Measurements from ENCODE around the gene SORBS2. TPM values are rescaled to one million over a fixed set of nuclear protein-coding genes. Genes with fewer than 3 reads are reported as not detected.
"Not testable (repeated sequence)": the region's sequence is repeated elsewhere in the genome, so short reads cannot be mapped to it uniquely, and the experiment has no call there.

The SORBS2 gene, protein sequence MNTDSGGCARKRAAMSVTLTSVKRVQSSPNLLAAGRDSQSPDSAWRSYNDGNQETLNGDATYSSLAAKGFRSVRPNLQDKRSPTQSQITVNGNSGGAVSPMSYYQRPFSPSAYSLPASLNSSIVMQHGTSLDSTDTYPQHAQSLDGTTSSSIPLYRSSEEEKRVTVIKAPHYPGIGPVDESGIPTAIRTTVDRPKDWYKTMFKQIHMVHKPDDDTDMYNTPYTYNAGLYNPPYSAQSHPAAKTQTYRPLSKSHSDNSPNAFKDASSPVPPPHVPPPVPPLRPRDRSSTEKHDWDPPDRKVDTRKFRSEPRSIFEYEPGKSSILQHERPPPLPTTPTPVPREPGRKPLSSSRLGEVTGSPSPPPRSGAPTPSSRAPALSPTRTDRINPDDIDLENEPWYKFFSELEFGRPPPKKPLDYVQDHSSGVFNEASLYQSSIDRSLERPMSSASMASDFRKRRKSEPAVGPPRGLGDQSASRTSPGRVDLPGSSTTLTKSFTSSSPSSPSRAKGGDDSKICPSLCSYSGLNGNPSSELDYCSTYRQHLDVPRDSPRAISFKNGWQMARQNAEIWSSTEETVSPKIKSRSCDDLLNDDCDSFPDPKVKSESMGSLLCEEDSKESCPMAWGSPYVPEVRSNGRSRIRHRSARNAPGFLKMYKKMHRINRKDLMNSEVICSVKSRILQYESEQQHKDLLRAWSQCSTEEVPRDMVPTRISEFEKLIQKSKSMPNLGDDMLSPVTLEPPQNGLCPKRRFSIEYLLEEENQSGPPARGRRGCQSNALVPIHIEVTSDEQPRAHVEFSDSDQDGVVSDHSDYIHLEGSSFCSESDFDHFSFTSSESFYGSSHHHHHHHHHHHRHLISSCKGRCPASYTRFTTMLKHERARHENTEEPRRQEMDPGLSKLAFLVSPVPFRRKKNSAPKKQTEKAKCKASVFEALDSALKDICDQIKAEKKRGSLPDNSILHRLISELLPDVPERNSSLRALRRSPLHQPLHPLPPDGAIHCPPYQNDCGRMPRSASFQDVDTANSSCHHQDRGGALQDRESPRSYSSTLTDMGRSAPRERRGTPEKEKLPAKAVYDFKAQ (N-terminal part only)
- total RNA-seq (10 to 100 TPM; 17.4 to 80.0 (median 32.7) TPM), polyA plus RNA-seq (100 to 1,000 TPM in 1 of 2 donors, 10 to 100 TPM in 1; 24.2 to 204 TPM)
- long read RNA-seq, donor 1, full-length matches to known transcripts: 11 of 58 reads
- long read RNA-seq, donor 1, partial matches to known transcripts: 14 of 58 reads
- long read RNA-seq, donor 1, other reads (novel, unspliced or antisense): 33 of 58 reads
- long read RNA-seq, donor 2, partial matches to known transcripts: 0 of 3 reads
- long read RNA-seq, donor 2, other reads (novel, unspliced or antisense): 0 of 3 reads
- long read RNA-seq, donor 3, full-length matches to known transcripts: 8 of 21 reads
- long read RNA-seq, donor 3, partial matches to known transcripts: 3 of 21 reads
- long read RNA-seq, donor 3, other reads (novel, unspliced or antisense): 10 of 21 reads

DNA sequence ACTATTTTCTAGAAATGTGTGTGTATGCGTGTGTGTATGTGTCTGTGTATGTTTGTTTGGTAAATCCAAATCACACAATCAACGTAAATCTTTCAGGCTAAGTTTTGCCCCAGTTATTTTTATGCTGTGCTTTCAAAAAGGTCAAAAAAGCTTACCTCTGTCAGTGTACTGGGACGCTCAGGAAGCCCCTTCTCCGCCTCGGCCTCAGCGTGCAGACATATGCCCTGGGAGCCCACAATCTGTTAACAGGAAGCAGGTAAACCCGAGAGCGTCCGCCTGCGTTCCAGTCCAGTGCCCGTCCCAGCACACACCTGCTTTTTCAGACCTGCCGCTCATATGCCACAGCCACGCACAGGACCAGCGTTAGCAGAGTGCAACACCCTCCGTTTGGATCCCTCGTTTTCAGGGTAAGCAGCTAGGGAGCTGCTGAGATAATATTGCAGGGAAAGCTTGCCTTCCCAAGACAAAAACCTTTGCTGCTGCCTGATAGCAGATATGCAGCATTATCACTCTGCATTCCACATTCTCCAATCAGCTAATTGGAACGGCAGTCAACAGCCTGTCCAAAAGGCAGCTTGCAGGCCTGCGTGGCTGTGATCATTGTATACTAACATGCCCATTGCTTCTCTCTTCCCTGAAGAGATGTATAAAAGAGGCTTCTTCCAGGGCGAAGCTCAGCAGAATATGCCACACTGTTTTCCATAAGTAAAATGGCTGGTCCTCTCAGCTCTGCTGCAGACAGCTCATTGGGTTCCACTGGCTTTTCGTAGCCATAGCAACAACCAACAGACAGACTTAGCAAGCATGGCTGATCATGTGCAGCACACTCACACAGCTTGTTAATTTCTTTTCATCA, at the start of gene SORBS2:
Gene SORBS2, minus strand, starts transcription at position 686 of the 856 bp plus-strand sequence. CDS start 121,623 bp downstream, outside the sequence.
- no peak for TF ChIP-seq EP300 (IDR thresholded peaks at IDR 0.05)
- no peak for TF ChIP-seq POLR2A (IDR thresholded peaks at IDR 0.05)
- TF ChIP-seq, protein P1, sequence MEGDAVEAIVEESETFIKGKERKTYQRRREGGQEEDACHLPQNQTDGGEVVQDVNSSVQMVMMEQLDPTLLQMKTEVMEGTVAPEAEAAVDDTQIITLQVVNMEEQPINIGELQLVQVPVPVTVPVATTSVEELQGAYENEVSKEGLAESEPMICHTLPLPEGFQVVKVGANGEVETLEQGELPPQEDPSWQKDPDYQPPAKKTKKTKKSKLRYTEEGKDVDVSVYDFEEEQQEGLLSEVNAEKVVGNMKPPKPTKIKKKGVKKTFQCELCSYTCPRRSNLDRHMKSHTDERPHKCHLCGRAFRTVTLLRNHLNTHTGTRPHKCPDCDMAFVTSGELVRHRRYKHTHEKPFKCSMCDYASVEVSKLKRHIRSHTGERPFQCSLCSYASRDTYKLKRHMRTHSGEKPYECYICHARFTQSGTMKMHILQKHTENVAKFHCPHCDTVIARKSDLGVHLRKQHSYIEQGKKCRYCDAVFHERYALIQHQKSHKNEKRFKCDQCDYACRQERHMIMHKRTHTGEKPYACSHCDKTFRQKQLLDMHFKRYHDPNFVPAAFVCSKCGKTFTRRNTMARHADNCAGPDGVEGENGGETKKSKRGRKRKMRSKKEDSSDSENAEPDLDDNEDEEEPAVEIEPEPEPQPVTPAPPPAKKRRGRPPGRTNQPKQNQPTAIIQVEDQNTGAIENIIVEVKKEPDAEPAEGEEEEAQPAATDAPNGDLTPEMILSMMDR (IDR thresholded peaks at IDR 0.05): no peak
- 6 to 34% (median 7%) methylated on average over 20 of the region's 20 CpGs for WGBS, 3 donors
- Histone ChIP-seq H3K4me1 (ENCODE audit: insufficient read depth) (no peaks in the 10 kb centered on the region), H3K27ac (peak within 1 kb of the TSS in 1 of 2 donors; percentile 23), H3K36me3 (no peaks in the 10 kb centered on the region), H3K27me3 (no peaks in the 10 kb centered on the region), H3K4me3 (peak within 1 kb of the TSS; percentile 35), H3K9me3 (no peaks in the 10 kb centered on the region)
- DNase-seq: peak in 2 of 5 donors; percentile 23 to 39
- intact Hi-C loops (cut with DNase I): no loop called here

DNA sequence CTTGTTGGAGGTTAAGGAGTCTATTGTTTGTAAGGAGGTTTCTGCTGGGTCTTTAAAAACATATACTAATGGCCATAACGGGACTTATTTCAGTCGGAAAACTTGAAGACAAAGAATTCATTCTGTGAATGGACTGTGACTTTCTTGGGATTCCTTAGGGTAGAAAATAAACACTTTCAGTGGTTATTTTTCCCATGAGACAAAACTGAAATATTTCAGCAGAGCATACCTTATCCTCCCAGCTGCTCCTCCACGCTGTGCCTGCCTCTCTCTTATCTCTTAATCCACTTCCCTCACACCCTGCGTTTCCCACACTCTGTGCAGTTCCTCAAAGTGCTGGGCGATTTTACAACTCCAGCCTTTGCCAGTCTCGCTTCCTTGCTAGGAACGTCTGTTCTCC, 47.1 kb upstream of the SORBS2 start:
- Histone ChIP-seq H3K4me3 (no peak overlapping the region), H3K27me3 (no peaks in the 10 kb centered on the region), H3K36me3 (no peaks in the 10 kb centered on the region), H3K9me3 (no peaks in the 10 kb centered on the region), H3K4me1 (ENCODE audit: insufficient read depth) (no peaks in the 10 kb centered on the region), H3K27ac (no peak overlapping the region)
- DNase-seq: no peak
- 13 to 26% (median 22%) methylated on average over 7 of the region's 7 CpGs for WGBS, 3 donors
- TF ChIP-seq, protein P1 (IDR thresholded peaks at IDR 0.05): no peak
- no peak for TF ChIP-seq POLR2A (IDR thresholded peaks at IDR 0.05)
- TF ChIP-seq EP300 (IDR thresholded peaks at IDR 0.05): no peak
- intact Hi-C loops (cut with DNase I): no loop called here

DNA sequence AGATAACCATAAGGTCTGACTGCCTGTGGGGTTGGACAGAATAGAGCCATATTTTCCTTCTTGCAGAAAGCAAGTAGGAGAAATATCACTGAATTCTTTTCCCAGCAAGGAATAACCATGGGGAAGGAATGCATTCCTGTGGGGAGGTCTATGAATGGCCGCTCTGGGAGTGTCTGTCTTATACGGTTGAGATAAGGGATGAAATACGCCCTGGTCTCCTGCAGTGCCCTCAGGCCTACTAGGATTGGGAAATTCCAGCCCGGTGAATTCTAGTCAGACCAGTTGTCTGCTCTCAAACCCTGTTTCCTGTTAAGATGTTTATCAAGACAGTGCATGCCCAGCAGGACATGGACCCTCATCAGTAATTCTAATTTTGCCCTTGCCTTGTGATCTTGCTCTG, 45.6 kb upstream of the SORBS2 start:
- DNase-seq; H3K27ac ChIP-seq; H3K4me1 ChIP-seq (ENCODE audit: insufficient read depth); H3K27me3 ChIP-seq; intact Hi-C loops (cut with DNase I); H3K4me3 ChIP-seq; H3K9me3 ChIP-seq; H3K36me3 ChIP-seq: not testable (repeated sequence)
- 62 to 67% (median 67%) methylated on average over 4 of the region's 4 CpGs for WGBS, 3 donors

DNA sequence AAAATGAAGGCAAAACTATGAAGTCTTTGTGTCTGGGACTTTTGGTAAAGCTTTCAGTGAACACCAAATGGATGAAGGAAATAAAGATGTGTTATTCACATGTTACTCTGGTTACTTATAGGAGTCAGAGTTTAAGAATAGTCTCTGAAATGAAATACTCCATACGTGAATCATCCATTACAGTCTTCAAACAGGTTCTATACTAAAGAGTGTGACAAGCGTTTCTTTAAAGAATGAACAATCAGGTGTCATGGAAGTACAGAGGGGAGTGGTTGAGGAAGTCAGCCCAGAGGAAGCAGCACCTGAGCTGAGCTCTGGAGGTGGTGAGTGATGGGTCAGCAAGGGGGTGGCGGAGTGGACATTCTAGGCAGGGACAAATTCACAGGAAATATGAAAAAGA, 41.8 kb upstream of the SORBS2 start:
- Histone ChIP-seq H3K36me3 (no peaks in the 10 kb centered on the region), H3K9me3 (no peaks in the 10 kb centered on the region), H3K4me3 (no peak overlapping the region), H3K27me3 (no peaks in the 10 kb centered on the region), H3K4me1 (ENCODE audit: insufficient read depth) (no peaks in the 10 kb centered on the region), H3K27ac (no peak overlapping the region)
- WGBS, 3 donors: 92 to 95% (median 93%) methylated on average over 3 of the region's 3 CpGs
- intact Hi-C loops (cut with DNase I): no loop called here
- DNase-seq: no peak
- TF ChIP-seq EP300 (IDR thresholded peaks at IDR 0.05): no peak
